GM20431 (cell line): ENCODE results near the gene GNGT2.
"Not testable (repeated sequence)": the region's sequence is repeated elsewhere in the genome, so short reads cannot be mapped to it uniquely, and the experiment has no call there.

Experiments used
- in situ Hi-C: fragments of 300-500 bp; cut with MseI, MboI; formaldehyde crosslinking; loops from one replicate; pipeline ENCODE4 v1.15.0; 2020; ENCODE audit warnings: low sequenced_read_pairs; ENCODE audit not compliant: unreplicated experiment

Gene GNGT2

DNA sequence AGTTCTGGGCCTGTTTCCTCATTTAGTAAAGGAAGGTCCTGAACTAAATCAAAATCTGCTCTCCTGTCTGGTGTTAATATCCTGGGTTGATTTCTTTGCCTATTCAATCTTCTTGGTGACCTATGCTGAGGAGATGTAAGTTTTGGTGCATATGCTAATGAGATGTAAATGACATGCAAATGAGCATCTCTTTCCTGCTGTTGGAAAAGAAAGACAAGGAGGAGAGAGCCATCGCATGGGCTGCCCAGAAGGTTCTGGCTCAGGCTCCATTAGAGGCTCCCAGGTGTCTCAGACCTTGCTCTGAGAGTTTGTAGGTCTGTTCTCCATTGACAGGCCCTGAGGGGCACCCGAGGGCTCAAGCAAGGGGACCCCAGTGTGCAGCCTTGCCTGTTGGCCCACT, 3.5 kb upstream of the GNGT2 start:
- in situ Hi-C loops: no loop called here

DNA sequence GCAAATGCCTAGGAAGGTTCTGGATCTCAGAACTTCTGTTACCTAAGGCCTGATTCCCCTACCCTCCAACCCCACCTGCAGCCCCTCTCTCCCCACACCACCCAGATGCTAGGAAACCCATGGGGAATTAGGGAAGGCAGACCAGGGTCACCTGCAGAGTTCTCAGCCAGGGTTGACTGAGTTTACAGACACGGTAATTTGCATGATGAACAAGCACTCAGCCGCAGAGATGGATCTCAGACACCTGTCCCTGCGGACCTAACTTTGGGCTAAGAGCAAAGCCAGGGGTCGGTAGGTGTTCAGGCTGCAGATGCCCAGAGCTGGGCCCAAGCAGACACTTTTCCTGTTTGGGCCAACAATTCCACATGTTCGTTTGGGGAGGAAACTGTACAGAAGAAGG, 3.0 kb upstream of the GNGT2 start:
- in situ Hi-C loops: no loop called here

DNA sequence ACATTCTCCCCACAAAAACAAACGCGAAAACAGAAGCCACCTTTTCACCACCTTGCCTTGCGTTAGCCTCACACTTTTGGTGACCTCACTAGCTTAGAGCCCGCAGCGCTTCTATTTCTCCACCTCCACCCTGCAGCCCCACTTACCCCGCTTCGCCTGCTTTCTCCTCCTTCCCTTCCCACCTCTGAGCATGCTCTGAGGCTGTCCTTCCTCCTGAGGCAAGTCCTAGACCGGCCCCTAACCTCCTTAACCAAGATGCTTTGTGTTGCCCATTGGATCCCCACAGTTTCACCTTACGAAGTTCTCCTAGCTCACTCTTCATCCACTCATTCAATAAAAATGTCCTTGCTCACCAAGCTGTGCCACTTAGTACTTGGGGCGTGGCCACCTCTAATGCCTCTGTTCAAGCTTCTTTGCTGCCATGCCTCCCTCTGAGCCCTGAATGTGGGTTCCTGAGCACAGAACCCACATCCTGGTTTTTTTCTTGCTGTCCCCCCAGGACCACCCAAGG, 1.3 kb downstream of the GNGT2 start:
- in situ Hi-C loops: no loop called here

DNA sequence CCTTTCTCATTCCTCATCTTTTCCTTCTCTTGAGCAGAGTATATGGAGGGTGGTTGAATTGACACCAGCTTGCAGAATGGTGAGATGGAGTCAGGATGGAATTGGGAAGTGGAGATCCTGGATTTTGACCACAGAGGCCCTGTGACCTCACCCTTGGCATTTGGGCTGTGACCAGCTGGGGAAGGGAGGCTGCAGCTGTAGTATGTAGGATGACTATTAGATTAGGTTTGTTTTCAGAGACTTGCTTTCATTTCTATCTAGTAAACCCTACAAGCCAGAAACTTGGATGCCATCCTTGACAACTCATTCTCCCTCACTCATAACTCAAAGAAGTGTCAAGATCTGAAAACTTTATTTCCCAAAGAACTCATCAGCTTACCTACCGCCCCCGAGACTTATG, 5.9 kb downstream of the GNGT2 start:
- in situ Hi-C loops: no loop called here

DNA sequence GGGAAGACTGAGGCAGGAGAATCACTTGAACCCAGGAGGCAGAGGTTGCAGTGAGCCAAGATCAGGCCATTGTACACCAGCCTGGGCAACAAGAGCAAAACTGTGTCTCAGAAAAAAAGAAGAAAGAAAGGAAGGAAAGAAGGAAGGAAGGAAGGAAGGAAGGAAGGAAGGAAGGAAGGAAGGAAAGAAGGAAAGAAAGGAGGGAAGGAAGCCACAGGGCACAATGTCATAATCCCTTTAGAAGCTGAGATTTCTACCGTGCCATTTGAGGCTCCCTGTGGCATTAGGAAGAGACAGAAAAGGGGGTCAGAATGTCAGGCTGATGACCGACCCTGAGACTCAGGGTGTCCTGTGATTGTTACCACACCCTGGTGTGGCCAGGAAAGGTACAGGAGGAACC, 6.6 kb downstream of the GNGT2 start:
- in situ Hi-C loops: no loop called here

DNA sequence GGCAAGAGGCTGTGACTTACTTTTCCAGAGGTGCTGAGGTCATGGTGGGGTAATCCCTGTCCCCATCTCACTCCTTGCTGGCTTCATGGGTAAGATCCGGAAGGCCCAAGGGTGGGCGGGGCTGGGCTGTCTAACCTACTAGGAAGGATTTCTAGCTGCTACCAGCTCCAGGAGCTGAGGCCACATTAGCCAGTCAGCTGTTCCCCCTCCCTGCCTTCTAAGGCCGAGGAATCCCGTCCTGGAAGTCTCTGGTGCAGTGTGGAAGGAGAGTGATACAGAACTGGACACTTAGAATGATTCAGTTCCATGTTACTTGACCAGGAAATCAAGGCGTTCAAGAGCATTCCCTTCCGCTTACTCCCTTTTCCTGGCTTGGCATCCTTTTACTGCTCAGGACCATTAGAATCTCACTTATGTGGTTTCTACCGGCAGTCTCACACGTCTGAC, 8.9 kb downstream of the GNGT2 start:
- in situ Hi-C loops: no loop called here

DNA sequence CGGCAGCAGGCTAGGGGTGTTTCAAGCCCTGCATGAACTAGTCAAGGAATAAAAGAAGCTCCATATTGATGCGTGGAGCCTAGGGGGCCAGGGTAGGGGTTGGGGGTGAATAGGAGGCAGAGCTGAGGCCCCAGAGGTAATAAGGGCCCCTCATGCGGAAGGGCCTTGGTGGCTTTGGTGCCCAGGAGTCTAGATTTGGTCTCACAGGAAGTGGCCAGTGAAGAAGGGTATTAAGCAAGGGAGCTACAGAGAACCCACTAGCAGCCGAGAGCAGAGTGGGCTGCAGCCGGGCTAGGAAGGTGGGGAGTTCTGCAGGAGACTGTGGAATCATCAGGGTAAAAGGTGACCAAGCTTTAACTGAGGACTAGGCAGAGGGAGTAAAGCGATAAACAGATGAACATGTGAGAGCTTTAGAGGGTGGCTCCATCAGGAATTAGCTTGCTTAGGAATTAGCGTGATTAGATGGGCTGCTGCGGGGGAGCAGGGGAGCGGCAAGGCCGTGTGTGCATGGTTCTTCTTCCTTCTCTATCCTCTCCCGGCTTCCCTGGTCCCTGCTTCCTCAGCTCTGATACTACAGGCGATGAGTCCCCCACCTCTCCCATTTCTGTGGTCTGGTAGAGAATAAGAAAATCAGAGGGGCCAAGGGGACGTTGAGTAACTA, 9.8 kb downstream of the GNGT2 start:
- in situ Hi-C loops: no loop called here

DNA sequence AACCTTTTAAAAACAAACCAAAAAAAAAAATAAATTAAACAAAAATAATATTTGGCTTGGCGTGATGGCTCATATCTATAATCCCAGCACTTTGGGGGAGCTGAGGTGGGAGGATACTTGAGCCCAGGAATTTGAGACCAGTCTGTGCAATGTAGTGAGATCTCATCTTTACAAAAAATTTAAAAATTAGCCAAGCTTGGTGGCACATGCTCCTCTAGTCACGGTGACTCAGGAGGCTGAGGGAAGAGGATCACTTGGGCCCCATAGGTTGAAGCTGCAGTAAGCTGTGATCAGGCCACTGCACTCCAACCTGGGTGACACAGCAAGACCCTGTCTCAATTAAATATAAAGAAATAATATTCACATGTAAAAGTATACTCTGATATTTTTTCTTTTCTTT, 12.2 kb downstream of the GNGT2 start:
- in situ Hi-C loops: no loop called here

DNA sequence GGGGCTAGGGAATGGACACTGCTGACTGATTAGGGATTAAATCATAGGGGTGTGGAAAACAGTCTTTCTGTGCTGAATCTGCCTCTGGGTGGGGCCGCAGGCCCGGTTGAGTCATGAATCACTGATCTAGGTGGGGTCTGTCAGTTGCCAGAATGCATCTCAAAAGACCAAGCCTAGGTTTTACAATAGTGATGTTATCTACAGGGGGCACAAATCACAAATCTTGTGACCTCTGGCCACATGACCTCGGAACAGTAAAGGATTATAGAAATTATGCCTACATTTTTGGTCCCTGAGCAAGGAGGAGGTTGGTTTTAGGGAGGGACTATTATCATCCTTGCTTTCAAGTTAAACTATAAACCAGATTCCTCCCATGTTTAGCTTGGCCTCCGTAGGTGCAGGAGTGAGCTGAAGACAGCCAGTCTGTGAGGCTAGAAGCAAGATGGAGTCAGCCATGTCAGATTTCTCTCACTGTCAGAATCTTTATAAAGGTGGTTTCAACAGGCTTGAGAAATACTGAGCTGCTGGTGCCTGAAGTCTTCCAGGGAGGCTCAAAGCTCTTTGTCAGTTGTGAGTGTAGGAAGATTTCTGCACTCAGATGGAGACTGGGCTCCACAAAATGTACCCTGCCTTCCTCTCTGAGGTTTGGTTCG, 12.9 kb downstream of the GNGT2 start:
- in situ Hi-C loops: no loop called here

DNA sequence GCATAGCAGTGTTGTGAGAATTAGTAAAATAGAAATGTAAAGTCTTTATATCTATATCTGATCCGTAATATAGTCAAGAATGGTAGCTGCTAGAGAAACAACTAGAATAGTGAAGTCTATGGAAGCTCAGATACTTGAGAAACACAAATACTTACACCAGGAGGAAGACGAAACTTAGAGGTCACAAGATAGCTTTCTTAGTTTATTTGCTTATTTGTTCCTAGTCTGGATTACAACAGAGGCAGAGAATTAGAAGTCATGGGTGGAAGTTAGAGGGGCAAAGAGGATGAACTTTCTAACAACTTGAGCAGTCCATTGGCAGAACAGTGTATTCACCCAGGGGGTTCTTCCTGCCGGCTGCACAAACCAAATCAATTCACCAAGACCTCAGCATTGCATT, 13.9 kb downstream of the GNGT2 start:
- in situ Hi-C loops: no loop called here

DNA sequence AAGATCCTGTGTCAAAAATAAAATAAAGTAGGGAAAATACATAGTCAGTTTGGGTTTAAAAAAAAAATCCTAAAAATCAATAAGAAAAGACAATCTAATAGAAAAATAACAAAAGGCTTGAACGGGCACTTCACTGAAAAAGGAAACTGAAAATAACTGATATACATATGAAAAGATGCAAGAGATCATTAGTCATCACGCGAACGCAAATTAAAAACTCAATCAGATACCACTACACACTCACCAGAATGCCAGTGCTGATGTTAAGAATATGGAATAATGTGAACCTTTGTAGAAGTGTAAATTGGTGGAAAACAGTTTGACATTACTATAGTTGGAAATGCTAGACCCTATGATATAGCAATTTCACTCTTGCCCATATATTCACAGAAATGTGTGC, 14.6 kb downstream of the GNGT2 start:
- in situ Hi-C loops: no loop called here

DNA sequence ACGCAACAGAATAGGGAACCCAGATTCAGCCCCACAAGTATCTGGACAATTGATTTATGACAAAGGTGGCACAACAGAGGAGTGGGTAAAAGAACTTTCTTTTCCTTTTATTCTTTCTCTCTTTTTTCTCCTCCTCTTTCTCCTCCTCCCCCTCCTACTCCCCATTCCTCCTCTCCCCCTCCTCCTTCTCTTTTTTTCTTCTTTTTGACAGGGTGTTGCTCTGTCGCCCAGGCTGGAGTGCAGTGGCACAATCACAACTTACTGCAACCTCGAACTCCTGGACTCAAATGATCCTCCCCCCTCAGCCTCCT, 16.1 kb downstream of the GNGT2 start:
- in situ Hi-C loops: no loop called here

DNA sequence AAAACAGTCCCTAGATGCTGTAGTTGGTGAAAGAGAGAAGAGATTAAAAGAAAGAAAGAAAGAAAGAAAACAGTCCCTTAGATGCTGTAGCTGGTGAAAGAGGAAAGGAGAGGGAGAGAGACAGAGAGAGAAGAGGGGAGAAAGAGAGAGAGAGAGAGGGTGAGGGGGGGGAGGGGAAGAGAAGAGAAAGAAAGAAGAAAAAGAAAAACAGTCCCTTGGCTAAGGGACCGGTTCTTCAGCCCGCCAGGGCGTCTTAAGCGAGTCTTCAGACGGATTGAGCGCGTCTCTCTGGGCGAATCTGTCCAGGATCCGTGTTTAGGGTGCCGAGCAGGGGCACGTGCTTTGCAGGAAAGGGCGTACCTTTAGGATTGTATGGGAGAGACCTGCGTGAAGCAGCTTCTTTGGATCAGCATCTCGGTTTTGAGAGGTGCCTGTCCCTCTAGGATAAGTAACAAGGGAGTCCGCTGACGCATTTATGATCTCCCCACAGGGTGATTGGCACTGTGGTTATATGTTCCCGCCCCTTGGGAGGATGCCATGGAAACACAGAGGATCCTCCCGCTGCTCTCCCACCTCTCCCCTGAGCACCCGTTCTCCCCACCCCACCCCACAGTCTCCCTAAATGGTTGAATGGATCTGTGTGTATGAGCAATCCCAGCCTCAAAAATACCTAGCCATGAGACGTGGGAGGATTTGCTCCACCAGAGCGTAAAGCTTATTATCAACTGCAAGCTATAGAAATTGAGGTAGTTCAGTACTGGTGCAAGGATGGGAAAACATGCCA, 16.7 kb downstream of the GNGT2 start:
- in situ Hi-C loops: no loop called here

DNA sequence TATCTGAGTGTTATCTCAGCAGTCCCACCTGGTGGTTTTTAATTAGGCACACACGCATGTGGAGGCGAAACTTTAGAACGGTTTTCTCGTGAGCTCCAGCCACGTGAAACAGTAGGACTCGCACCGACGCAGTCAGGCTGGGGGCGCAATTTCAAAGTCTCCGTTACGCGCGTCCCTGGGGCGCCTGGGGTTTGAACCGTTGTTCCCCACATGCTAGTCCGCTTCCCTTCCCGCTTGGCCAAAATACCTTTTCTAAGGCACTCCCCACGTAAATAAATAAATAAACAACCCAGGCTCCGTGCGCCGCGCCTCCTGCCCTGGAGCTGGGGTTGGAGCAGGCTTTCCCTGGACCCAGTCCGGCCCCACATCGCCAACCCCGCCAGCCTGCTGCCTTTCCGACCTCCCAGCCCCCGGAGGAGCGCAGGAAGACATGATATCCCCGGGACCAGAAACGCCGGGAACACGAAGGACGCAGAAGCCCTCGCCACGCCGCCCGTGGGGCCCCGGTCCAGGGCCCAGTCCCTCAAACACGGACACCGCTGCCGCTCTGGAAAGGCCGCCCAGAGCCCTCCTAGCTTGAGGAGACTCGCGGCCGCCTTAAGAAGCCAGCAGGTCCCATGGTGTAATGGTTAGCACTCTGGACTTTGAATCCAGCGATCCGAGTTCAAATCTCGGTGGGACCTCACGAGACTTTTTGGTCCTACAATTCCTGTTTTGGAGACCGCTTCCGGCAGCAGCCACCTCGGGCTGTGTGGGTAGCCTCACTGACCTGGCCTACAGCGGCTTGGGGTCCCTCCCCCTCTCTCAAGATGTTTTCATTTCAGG, 18.2 kb downstream of the GNGT2 start:
- in situ Hi-C loops: no loop called here

DNA sequence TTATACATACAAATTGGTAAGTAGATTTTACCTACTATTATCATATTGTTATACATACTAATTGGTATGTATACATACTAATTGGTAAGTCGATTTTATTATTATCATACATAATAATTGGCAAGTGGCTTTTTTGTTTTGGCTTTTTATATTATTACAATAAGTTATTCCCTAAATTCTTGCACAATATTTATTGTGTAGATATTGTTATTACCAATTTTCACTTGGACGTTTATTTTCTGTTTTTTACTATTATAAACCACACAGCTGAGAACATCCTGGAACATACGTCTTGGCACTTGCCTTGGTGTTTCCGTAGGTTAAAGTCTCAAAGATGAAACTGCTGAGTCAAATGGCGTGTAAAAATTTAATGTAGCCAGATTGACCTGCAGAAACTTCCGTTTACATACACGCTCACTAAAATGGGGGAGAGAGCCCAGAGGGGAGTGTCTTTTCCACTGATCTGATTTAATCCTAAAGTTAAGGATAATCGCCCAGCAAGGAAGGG, 18.9 kb downstream of the GNGT2 start:
- in situ Hi-C loops: no loop called here

DNA sequence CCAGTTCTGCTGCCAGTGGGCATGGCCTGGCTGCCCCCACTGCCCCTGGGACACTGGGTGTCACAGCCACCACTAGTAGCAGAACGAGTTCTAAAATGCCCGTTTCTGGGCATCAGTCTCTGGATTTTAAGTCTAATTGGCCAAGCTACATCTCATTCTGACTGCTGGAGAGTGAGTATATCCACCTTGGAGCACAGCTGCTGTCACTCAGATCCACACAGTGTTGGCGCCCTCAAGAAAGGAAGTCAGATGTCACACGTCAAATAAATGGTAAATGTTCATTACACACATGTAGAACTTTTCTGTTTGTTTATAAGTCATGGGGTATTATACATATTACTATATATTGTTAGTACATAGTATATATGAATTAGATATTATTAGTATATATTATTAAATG, 19.4 kb downstream of the GNGT2 start:
- in situ Hi-C loops: no loop called here

DNA sequence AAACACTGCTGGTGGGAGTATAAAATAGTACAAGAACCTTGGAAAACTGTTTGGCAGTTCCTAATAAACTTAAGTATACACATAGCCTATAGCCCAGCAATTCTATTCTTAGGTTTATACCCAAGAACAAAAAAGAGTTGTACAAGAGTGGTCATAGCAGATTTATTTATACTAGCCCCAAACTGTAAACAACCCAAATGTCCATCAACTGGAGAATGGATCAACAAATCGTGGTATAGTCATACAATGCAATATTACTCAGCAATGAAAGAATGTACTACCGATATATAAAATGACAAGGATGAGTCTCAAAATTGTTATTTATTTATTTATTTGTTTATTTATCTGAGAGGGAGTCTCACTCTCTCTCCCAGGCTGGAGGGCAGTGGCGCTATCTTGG, 23.1 kb downstream of the GNGT2 start:
- in situ Hi-C loops: no loop called here

DNA sequence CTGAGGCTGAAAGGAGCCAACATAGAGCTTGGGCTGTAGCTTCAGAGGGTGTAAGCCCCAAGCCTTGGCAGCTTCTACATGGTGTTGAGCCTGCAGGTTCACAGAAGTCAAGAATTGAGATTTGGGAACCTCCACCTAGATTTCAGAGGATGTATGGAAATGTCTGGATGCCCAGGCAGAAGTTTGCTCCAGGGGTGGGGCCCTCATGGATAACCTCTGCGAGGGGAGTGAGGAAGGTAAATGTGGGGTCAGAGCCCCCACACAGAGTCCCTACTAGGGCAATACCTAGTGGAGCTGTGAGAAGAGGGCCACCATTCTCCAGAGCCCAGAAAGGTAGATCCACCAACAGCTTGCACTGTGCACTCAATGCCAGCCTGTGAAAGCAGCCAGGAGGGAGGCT, 25.0 kb downstream of the GNGT2 start:
- in situ Hi-C loops: not testable (repeated sequence)

DNA sequence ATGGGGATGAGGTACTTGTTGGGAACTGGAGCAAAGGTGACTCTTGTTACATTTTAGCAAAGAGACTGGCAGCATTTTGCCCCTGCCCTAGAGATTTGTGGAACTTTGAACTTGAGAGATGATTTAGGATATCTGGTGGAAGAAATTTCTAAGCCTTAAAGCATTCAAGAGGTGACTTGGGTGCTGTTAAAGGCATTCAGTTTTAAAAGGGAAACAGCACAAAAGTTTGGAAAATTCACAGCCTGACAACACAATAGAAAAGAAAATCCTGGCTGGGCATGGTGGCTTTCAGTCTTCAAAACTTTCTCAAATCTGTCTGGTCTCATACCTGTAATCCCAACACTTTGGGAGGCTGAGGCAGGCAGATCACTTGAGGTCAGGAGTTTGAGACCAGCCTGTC, 25.9 kb downstream of the GNGT2 start:
- in situ Hi-C loops: not testable (repeated sequence)

DNA sequence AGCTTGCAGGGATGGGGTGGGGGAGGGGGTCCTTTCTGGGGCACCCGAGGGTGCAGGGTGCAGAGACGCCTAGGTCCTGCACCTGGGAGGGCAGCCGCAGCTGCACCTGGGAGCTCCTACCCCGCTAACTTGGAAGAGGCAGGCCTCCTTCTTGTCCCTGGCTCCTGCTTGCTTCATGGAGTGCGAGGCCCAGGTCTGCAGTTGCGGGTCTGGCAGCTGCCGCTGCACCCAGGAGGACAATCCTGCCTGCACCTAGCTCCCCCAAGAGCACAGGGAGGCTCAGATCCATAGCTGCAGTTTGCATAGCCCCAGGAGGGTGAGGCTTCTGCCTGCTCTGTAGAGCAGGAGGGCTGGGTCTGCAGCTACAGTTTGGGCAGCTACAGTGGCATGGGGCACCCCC, 26.6 kb downstream of the GNGT2 start:
- in situ Hi-C loops: no loop called here
